HG02678 (cell line): ENCODE measurements around the gene IL1RL1.
"Not testable (repeated sequence)": the region's sequence is repeated elsewhere in the genome, so short reads cannot be mapped to it uniquely, and the experiment has no call there.

Source experiments
- ATAC-seq: cut with Tn5 transposase; IDR thresholded peaks from one replicate; pipeline ENCODE4 v1.9.1; 2021; ENCODE audit warnings: mild to moderate bottlenecking, moderate library complexity; ENCODE audit not compliant: unreplicated experiment

Gene IL1RL1

DNA sequence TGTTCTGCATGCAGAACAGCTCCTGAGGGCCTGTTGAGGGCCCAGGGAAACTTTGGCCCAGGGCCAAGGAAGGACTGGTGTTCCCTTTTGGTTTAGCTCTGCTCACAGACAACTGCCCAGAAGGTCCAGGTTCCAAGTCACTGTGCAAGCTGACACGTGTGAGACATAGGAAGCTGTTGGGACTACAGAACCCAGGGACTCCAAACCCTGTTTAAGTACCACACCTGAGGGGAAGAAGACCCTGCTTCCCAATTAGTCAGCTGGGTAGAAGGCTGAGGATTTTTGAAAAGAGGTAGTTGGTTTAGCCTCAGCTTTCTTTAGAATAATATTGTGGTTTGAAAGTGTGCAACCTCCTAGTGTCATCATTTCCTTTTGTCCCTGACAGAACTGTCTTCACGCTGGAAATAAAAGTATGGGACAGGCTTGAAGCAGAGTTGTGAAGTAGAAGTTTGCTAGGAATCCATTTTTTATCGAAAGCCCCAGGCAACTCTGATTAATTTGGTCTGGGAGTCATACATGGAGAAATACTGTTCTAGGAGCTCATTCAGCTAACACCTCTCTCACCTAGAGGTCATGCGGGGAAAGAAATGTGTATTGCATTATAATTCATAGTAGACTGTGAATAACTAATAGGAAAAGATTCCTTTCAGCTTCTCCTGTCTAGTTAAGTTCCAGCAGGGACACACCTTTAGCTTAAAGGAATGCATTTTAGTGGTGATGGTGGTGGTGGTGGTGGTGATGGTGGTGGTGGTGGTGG, 19.9 kb upstream of the IL1RL1 start:
- ATAC-seq, result no peak

GRCh38 chr2:102294802-102295489, 16.4 kb upstream of the IL1RL1 start:
- no peak for ATAC-seq

GRCh38 chr2:102295566-102295965, 15.8 kb upstream of the IL1RL1 start:
- ATAC-seq, result no peak

DNA sequence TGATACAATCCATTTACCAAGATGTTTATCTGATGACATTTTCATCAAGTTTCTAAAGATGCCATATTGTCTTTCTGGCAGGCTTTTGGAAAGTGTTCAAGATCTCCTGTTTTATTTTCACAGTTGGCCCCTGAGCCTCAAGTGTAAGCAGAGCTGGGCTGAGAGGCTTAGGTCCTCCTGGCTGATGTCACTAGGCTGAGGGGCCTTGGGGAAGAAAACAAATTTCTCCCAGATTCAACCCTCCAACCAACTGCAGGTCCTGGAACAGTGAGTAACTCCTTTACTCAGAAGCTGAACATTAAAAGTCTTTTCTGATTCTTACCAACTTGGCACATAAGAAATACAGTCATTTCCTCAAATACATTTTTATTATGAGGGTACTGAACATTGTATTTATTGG, 14.9 kb upstream of the IL1RL1 start:
- no peak for ATAC-seq

GRCh38 chr2:102297891-102298290, 13.5 kb upstream of the IL1RL1 start:
- no peak for ATAC-seq

- ATAC-seq, result peak; percentile 83
Observed at GRCh38 chr2:102301867-102302362, 9.4 kb upstream of the IL1RL1 start.

GRCh38 chr2:102302458-102302857, 8.9 kb upstream of the IL1RL1 start:
- no peak for ATAC-seq

DNA sequence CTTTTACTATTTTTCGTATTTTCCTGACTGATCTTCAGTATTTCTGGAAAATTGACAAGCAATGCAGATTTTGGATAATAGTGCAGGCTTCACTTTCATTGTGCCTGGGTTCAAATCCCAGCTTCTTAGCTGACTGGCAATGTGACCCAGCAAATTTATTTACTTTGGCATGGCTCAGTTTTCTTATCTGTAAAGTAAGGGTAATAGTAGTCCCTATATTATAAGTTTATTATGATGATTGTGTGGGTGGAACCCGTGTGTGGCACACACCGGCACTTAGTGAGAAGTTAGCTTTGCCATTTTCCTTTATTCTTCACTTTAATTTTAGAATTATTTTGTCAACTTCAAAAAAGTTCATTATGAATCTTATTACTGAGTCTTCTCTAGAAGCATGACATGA, 7.8 kb upstream of the IL1RL1 start:
- ATAC-seq, result no peak

GRCh38 chr2:102304268-102304667, 7.1 kb upstream of the IL1RL1 start:
- no peak for ATAC-seq

DNA sequence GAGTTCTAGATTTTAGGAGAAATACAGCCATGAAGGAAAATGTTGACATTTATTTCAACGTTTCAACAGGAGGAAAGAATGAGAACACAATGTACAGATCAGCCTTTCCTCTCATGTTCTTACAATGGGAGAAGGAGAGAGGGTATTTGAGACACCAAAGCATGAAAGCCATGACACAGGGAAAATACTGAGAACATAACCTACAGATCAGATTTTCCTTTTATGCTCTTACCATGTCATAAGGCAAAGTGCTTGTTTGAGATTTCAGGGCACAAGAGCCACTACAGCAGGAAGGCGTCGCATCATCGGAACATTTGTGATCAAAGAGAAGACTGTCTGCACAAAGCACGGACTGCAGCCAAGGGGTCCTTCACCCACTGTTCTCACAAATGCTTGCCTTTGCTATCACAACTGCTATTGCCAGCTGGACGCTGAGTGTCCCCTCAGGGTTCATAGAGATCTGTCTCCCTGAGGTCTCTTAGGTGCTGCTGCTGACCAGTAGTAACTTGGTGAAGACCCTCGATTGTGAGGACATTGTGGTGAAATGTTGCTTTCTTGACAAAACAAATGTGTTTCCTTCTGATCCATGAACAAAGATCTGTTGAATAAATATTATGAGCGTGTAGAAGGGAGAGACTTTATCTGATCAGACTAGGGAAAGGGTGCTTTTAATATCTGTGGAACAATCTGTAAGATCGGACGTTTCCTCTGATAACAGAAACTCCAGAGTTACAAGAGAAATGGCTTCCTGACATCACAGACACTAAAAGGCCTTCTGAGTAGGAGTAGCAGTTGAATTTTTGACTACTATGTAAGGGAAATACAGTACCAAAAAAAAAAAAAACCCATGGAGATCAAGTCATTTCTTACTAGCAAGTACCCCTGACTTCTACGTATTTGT, 6.4 kb upstream of the IL1RL1 start:
- no peak for ATAC-seq

- no peak for ATAC-seq
Observed at GRCh38 chr2:102306125-102306524, 5.2 kb upstream of the IL1RL1 start.

- no peak for ATAC-seq
Observed at GRCh38 chr2:102313025-102313424, 1.7 kb downstream of the IL1RL1 start.

DNA sequence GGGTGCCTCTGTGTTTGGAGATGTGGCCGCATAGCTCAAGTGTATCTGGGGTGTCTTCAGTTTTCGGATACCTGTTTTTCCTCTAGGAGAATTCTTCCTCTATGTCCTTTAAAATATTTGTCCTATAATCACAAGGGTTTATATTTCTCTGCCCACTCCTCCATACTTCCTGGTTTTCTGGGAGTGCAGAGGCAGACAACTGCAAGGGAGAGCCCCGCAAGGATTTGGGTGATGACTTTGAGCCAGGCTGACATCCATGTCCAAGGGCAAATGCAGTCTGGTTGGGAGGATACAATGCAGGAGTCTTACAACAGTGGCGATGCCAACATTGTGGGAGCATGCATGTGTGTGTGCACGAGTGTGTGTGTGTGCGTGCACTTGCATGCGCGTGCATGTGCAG, 2.1 kb downstream of the IL1RL1 start:
- ATAC-seq, result no peak

- ATAC-seq, result no peak
Observed at GRCh38 chr2:102313950-102314349, 2.6 kb downstream of the IL1RL1 start.

DNA sequence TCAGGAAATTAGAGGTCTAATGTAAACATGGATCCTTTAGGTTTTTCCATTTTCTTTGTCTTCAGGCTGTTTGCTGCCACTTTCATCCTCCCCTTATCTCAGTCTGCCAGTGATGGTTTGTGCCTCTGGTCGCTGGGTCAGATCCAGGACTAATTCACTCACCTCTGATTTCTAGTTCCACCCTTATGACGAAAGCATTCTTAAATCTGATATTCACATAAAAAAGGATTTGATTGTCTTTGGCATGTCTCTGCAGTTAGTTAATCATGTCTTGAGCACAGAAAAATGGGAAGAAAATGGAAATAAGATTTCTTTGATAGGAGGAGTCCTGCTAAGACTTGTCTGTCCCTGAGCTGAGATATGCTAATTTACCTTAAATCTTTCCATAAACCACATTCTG, 4.6 kb downstream of the IL1RL1 start:
- ATAC-seq, result no peak

GRCh38 chr2:102317715-102318114, 6.4 kb downstream of the IL1RL1 start:
- ATAC-seq, result no peak

- ATAC-seq, result no peak
Observed at GRCh38 chr2:102318437-102318836, 7.1 kb downstream of the IL1RL1 start.

- no peak for ATAC-seq
Observed at GRCh38 chr2:102321941-102322719, 10.8 kb downstream of the IL1RL1 start.

DNA sequence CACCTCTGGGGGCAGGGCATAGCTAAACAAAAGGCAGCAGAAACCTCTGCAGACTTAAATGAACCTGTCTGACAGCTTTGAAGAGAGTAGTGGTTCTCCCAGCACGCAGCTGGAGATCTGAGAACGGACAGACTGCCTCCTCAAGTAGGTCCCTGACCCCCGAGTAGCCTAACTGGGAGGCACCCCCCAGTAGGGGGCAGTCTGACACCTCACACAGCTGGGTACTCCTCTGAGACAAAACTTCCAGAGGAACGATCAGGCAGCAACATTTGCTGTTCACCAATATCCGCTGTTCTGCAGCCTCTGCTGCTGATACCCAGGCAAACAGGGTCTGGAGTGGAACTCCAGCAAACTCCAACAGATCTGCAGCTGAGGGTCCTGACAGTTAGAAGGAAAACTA, 13.6 kb downstream of the IL1RL1 start:
- ATAC-seq, result not testable (repeated sequence)

DNA sequence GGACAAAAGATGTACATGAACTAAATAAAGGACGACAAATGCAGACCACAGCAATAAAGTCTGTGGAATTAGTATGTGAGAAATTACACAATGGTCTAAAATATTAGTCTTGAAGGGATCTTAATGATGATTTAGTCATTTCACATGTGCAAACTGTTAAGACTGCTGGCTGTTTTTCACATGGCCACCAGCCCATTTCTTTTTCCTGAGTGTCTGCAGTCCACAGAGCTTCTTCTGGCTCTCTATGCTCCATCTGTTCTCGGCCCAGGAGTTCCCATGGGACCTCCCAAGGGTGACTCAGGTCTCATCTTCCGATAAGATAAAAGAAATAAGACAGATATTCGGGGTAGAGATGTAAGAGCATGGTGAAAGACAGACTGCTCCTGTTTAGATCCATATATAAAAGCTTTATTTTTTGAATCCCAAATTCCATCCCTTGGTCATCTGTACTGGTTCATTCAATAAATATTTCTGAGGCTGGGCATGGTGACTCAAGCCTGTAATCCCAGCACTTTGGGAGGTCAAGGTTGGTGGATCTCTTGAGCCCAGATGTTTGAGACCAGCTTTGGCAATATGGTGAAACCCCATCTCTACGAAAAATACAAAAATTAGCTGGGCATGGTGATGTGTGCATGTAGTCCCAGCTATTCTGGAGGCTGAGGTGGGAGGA, 20.1 kb downstream of the IL1RL1 start:
- ATAC-seq, result no peak
